ENCODE measurements around the gene GRIK4. TPM values are rescaled to one million over a fixed set of nuclear protein-coding genes. Genes with fewer than 3 reads are reported as not detected.
A peak's percentile ranks its signal among the peaks of the same experiment; 100 is the strongest.
"Not testable (repeated sequence)": the region's sequence is repeated elsewhere in the genome, so short reads cannot be mapped to it uniquely, and the experiment has no call there.

Gene GRIK4
- polyA plus RNA-seq, 1 donor = 0.30 TPM

DNA sequence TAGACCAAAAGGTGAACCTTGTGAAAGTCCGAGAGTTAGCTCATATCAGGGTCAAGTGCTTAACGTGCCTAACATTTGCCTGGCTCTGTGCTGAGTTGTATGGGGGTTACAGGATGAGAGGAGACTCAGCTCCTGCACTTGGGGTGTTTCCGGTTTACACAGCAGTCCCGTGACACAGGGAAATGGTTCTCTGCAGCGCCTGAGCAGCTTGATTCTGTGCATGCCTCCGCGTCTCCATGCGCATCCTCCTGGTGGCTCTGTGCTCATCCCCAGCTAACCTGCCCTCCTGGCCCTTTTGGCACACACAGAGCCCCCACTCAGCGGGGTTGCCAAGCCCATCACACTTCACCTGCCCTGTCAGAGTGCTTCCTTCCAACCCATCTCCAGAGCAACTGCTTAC, 274.0 kb downstream of the GRIK4 start:
- no peak for DNase-seq

DNA sequence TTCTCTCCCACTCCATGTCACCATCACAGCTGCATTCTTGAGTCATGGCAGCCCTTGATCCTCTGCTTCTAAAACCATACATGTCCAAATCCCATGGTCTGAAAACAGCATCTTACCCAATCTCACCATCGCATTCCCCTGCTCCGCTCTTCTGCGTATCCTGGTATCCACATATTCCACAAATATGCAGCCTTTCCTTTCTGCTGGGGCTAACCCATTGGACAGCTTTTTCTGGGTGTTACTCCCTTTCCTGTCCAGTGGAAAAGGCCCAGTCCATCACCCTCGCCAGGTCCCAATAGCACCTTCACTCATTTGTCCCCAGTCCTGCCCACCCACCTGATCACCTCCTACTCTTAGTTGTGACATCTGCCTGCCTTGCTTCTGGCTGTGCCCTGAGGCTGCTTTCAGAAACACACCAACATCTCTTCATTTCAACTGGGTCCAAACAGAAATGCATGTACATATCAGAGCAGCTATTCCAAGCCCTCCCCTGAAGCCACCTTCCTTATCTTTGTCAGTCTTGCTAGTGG, 274.7 kb downstream of the GRIK4 start:
- DNase-seq = no peak

DNA sequence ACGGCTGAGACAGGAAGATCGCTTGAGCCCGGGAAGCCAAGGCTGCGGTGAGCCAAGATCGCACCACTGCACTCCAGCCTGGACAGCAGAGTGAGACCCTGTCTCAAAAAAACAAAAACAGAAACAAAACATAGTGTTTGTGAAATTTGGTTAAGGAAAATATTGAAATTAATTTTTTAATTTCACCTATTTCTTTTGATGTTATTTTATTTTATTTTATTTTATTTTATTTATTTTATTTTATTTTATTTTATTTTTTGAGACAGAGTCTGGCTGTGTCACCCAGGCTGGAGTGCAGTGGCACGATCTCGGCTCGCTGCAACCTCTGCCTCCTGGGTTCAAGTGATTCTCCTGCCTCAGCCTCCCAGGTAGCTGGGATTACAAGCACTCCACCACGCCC, 275.7 kb downstream of the GRIK4 start:
- DNase-seq = not testable (repeated sequence)

DNA sequence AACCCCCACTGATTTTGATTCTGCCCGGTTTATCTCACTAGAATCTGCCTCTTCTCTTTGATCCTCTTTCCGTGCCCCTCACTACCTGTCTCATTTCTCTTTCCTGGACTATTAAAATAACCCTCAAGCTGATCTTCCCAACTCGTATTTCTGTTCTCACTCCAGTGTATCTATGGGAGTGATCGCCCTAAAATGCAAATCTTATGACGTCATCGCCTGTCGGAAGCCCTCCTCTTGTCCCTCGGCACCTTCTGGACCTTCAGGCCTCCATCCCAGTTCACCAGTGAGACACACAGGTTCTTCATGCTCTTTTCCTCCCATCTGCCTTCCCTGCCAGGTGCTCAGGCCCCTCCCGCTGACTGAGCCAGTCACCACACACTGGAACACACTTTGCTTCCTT, 277.8 kb downstream of the GRIK4 start:
- no peak for DNase-seq

DNA sequence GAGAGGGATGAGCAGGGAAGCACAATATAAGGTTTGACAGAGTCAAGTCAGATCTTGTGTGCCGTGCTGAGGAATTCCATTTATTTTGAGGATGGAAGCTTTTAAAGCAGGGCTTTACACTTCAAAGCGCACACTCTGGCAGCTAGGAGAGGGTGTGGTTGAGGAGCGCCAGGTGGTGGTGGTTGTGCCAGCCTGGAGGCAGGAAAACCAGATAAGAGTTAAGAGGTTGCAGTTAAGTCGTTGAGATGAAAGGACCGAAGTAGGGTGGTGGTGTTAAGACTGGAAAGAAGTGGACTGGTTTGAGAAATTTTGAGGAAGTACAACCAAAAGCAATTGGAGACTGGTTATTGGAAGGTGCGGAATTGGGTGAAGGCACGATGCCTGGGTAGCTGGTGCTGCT, 280.8 kb downstream of the GRIK4 start:
- DNase-seq = no peak

DNA sequence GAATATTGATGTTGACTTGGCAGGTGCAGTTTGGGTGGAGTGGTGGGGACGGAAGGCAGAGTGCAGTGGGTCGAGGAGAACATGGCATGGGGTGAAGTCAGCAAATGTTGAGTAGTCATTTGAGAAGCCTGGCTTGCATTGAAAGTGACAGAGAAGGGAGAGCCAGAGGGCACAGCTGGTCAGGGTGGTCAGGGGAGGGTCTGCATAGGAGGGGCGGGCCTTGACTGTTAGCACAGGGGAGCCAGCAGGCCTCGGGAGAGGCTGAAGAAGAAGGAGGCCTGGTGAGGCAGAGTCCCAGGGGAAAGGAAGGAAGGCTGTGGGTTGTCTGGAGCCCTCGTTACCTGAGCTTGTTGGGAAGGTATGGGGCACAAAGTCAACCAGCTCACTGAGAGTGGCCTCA, 281.6 kb downstream of the GRIK4 start:
- no peak for DNase-seq

DNA sequence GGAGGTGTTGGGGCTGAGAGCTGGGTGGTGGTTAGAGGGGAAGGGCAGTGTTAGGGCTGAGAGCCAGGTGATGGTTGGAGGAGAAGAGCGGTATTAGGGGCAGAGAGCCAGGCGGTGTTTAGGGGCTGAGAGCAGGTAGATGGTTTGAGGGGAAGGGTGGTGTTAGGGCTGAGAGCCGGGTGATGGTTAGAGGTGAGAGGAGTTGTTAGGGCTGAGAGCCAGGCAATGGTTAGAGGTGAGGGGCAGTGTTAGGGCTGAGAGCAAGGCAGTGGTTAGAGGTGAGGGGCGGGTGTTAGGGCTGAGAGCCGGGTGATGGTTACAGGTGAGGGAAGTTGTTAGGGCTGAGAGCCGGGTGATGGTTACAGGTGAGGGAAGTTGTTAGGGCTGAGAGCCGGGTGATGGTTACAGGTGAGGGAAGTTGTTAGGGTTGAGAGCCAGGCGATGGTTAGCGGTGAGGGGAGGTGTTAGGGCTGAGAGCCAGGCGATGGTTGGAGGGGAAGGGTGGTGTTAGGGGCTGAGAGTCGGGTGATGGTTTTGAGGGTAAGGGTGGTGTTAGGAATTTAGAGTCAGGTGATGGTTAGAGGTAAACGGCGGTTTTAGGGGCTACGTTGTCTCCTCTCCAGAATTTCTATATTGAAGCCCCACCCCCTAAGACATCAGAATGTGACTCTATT, 282.4 kb downstream of the GRIK4 start:
- DNase-seq = no peak

DNA sequence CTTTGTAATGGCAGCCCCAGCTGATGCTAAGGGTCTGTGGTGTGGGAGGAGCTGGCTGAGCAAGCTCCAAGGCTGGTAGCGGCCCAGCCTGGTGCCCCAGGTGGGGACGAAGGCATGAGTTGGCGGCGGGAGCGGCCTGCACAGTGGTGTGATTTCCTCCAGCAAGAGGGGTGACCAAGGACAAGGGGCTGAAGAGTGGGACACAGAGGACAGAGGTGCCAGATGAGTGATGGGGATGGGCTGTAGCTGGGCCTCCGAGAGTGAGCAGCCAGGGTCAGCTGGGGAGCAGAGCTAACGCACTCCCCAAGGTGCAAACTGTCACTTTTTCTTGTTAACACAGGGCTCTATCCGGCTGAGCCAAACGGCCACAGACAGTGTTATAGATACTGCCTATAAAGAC, 283.2 kb downstream of the GRIK4 start:
- DNase-seq = no peak

DNA sequence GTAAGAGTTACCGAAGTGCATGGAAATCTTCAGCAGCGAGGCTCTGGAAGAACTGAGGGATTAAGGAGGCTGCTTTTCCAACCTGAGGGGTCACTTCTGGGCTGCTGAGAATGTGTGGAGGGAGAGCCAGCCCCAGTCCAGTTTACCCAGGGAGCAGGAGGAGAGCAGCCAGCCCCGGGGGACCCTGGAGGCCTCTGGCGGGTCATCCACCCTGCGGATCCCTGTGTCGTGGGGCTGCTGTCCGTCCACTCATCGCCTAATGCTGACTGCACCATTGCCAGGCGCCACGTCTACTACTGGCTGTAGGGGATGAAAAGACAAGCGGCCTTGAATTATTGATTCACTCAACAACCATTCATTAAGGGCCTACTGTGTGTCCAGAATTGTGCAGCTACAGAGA, 283.6 kb downstream of the GRIK4 start:
- no peak for DNase-seq

DNA sequence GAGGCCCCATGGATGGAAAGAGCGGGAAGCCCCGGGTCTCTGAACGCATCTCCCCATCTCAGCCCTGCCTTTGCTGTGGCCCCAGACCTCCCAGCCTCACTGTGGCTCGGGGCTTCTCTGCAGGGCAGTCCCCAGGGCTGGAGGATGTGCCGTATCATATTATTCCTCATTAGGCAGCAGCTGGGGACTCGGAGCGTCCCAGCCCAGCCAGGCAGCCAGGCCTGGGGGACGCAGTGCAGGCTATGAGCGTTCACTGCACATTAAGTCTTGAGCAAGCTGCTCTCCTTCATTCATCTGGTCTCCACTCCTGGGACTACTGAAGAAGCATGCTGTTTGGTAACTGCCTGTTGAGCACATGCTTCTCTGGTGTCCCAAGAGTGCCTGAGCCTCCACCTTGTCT, 285.6 kb downstream of the GRIK4 start:
- no peak for DNase-seq

DNA sequence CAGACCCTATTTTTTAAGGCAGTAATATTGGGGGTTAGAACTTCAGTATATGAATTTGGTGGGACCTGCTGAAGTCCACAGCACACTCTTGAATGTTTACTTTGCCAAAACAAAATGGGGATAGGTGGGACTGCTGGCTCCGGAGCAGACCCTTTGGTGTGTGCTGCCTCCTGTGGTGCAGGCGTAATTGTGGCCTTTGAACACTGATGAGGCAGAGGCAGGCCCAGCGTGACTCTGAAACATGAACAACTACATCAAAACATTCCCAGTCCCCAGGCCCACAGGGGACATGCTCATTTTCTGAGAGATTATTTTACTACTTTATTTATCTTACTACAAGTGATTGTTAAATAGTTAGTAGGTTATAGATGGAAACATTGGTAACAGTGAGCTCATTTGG, 287.3 kb downstream of the GRIK4 start:
- DNase-seq = no peak

DNA sequence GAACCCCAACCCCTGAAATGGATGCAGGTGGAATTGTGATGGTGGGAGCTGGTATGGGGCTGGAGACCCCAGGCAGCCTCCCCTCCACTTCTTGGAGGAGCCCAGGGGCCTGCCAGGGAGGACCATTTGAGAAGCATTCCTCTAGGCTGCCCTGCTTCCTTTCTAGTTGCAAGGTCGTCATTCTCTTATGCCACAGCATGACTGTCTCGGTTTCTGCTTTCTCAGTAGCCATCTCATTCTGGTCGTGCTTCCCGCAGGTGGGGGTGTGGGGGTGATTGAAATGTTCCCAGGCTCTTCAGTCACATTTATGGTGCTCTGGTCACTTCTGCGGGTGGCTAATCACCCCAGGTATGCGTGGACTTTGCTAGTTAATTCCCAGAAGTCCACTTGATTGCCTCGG, 288.7 kb downstream of the GRIK4 start:
- no peak for DNase-seq

DNA sequence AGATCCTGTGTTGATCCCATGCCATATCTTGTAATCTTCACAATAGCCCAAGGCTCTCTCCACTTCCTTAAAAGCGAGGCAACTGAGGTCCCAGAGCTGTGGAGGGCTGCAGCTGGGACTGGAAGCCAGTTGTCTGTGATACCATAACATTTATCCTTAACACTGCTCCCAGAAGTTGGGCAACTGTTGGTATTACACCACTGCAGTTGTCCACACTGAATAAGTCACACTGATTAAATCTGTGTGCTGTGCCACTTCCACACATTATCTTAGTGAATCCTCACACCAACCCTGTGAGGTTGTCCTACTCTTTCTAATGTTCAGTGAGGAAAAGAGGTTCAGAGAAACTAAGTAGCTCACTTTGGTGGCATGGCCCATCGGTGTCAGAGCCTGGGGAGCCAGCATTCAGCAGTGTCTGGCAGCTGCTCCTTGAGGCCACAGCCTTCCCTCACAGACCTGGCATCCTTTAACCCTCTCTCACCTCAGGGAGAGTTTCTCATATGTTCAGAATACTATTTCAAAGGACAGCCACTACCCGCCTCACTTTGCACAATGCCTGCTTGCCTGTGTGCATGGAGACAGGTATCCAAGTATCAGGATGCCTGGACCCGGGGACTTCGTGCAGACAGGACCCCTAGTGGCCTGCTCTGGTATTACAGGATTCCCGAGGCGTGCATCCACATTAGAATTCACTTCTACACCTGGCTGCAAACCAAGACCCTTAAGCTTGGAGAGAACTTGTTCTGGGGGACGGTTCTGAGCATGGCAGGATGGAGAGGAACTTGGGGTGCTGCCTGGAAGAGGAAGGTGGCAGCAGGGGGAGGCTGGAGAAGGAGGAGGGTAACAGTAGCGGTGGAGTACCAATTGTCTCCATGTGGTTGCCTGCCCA, 290.5 kb downstream of the GRIK4 start:
- DNase-seq = peak; percentile 59

DNA sequence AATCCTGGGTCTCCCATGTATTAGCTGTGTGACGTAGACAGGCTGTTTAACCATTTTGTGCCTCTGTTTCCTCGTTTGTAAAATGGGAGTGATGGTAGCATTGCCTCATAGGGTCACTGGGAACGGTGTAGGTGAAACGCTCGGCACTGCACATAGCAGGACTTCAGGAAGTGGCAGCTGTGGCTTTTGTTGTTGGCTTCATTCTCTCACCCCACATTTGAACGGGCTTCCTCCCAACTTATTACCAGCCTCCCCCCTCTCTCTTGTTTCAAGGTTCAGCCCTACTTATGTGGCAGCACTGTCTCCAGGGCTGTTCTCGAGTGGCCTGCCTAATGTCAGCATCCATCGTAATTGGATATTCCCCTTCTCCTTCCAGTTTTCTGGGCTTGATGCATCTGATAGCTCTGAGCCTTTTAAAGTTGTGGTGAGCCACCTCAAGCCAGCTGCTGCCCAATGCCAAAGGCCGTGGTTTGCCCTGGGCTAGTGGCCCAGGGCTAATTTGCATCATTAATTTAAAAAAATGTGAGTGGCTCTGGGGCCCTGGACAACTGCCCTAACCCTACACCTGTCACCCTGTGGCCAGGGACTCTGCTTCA, 294.5 kb downstream of the GRIK4 start:
- no peak for DNase-seq

DNA sequence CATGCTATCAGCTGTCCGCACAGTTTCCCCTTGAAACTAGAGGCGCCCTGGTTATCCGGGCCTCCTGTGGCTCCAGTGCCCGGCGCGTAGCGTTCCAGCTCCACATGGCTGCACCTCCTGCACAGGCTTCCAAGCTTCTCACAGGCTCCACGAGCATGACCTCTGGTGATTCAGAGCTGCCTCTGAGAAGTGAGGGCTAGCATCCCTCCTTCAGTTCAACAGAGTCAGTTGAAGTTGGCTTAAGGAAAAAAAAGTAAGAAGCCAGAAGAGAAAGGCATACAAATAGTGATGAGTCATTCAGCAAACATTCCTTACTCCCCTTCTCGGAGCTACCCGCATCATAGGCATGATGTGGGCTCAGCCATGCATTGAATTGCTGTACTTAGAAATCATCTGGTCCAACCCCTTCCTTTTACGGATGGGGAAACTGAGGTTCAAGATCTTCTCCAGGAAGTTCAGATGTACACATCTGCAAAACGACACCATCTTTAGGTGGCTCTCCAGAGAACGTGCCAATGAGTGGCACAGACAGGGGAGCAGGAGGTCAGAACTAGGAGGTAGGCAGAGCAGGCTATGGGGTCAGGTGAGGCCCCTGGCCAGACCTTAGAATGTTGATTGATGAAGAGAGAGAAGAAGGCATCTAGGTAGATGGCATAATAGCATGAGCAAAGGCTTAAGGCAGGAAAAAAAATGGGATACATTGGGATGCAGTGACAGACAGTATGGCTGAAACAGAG, 296.0 kb downstream of the GRIK4 start:
- DNase-seq = no peak

DNA sequence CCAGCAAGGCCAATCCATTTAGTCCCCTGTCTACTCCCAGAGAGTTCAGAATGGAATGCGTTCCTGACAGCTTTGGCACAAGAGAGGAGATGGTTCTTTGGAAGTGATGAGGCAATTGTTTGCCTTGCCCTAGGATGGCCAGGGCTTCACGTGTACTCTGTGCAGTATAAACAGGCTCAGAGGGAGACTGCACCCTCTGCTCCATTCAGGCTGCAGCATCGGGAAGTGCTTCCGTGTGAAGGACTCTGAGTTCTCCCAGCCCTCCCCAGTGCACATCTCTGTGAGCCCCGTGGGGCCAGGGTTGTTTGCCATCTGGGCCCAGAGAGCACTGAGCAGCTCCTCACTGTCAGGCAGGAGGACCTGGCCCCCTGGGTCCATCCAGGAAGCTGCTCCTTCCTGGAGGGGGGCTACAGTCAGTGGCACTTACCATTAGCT, 297.1 kb downstream of the GRIK4 start:
- DNase-seq = no peak

DNA sequence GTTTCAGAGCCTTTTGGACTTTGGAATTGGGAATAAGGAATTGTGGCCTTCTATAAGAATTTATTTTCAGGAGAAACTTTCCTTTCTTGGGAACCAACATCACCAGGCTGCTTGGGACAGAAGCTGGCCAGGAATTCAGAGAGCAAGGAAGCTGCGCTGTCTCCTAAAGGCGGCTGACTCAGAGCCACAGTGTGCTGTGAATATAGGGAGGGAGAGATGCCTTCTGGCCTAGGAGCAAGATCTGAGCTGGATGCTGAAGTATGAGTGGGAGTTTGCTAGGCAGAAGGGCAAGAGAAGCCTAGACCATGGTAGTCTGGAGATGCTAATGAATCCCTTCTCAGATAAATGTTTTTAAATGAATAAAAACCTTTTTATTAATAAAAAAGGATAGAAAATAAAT, 298.7 kb downstream of the GRIK4 start:
- no peak for DNase-seq

DNA sequence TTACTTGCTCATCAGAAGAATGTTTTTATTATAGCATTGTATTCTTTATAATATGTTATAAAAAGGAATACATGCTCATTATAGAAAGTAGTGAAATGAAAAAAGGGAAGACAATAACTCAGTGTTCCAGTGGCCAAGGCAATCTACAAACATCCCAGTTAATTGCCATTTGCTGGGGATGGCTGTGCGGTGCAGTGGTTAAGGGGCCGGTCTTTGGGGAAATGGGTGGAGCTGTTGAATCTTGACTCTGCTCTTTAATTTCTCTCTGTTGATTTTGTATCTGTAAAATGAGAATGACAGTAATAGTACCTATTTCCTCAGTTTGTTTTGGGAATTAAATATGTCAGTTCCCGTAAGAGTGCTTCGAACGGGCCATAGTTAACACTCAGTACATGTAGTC, 299.7 kb downstream of the GRIK4 start:
- no peak for DNase-seq

DNA sequence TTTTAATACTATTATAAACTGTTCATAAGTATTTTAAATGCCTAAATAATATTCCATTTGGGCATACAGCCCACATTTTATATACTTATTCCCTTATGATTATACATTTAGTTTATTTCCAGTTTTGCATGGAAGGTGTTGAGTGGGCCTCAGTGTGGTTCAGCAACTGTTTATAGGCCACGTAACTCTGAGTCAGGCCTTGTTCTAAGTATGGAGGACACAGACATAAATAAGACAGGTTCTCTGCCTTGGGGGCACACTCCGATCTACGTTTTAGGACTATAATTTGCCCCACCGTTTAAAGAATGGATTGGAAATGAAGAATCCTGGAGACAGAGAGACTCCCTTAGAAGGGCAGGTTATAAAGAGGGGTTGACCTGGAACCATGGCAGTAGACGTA, 300.2 kb downstream of the GRIK4 start:
- DNase-seq = no peak

DNA sequence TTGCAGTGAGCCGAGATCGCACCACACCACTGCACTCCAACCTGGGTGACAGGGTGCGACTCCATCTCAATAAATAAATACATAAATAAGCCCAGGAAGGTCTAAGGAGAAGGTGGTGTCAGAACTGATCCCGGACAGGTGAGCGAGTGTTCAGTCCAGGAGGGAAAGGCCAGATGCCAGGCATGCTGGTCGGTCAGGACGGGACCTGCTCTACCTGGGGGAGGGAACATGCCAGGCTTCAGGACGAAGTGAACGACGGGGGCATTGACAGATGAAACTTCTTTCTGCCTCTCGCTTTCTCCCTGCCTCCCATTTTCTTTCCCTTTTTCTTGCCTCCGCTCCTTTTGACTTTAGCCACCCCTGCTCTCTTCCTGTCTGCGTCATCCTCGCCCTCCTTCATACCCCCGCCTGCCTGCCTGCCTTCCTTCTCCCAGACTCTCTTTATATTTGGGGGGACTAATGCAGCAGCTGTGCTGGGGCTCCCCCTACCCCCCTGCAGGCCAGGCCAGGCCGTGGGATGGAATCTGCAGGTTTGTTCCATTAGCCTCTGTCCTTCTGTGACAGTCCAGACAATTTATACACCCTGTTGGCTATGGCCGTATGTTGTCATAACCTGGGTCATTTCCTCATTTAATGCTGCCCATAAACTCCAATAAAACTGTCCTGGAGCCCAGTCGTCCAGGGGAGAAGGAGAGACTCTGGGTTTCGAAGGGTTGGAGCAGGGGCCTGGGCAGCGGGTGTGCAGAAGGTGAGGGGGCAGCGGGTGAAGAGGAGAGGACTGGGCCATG, 303.2 kb downstream of the GRIK4 start:
- no peak for DNase-seq

DNA sequence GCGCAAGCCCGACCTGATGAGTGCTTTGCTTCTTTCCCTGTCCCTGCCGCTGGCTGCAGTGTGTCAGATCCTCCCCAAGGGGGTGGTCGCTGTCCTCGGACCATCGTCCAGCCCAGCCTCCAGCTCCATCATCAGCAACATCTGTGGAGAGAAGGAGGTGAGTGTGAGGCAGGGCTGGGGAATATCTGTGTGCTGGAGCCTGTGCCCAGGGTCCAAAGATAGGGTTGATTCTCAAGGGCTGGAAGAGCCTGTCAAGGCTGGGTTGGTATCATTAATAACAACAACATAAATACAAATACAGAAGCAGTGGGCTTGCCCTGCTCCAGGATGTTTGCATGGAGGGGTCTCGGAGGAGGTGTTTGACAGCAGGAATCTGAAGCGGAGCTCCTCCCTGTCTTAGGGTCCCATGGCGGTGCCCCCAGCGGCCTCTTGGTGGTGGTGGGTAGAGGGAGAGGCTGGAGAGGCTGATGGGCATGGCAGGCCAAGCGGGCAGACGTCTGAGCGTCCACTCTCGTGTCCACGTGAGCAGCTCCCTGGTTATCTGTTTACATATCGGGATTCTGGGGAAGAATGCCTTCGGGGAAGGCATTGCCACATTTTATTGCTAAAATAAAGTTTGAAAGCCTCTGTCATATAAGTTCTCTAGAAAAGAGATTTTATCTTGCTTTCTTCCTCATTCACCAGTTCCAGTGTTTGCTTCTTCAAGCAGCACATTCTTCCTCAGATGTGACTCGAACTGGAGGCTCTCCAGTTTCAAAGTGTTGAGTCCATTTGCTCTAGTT, 304.0 kb downstream of the GRIK4 start:
- DNase-seq = no peak
